Endothelial cell of umbilical vein (primary cell): ENCODE results near the gene PROC. TPM values are rescaled to one million over a fixed set of nuclear protein-coding genes. Genes with fewer than 3 reads are reported as not detected.

Experiments
- BruUV-seq: library from RNA; stranded (reverse); fragments of 400-500 nt; replicated peaks from 2 replicates; lab custom pipeline; 2021; lab: Mats Ljungman, UMichigan
- CTCF ChIA-PET: fragments of 300-600, 350-600 bp; sonication (Branson Sonifier 250); formaldehyde crosslinking; loops from one replicate; lab custom pipeline; 2021; ENCODE audit warnings: antibody characterized with exemption, inconsistent platforms; lab: Charles Lee
- POLR2A ChIA-PET: fragments of 300-600, 350-600 bp; sonication (Branson Sonifier 250); formaldehyde crosslinking; loops from one replicate; lab custom pipeline; 2021; ENCODE audit warnings: antibody characterized with exemption, inconsistent platforms; lab: Charles Lee
- DNase-seq: peaks from one replicate; pipeline ENCODE4 v3.0.0-alpha.2; 2011; ENCODE audit warnings: low read depth, low spot score
- FAIRE-seq: peaks from 2 replicates; lab custom pipeline; 2011; peaks lifted over from hg19 to GRCh38; lab: Jason Lieb, UNC
- H2AFZ ChIP-seq: 2 replicates; pipeline ENCODE4 v1.6.0; 2012; ENCODE audit warnings: low read depth, low read length, control low read depth, inconsistent platforms
- H3K27ac ChIP-seq: 2 replicates; pipeline ENCODE4 v1.5.1; 2011; ENCODE audit warnings: low read depth, mild to moderate bottlenecking, control low read depth, low read length, moderate library complexity; ENCODE audit not compliant: insufficient read depth
- H3K27me3 ChIP-seq, 2 experiments: 2 replicates each; pipeline versions ENCODE4 v1.6.0 to v1.6.1; 2011; ENCODE audit warnings: low read length in 2 of 2, mixed read lengths in 1 of 2; ENCODE audit not compliant: control insufficient read depth in 2 of 2, insufficient read depth in 2 of 2
- H3K36me3 ChIP-seq, 2 experiments: 2 replicates in 1 of 2; 3 replicates in 1 of 2; pipeline ENCODE4 v1.5.1; 2011; ENCODE audit warnings: low read length in 2 of 2, mild to moderate bottlenecking in 1 of 2, moderate library complexity in 1 of 2; ENCODE audit not compliant: control insufficient read depth in 2 of 2, insufficient read depth in 2 of 2; ENCODE audit errors: extremely low read depth in 1 of 2
- H3K4me1 ChIP-seq: 3 replicates; pipeline ENCODE4 v1.5.1; 2011; ENCODE audit warnings: mild to moderate bottlenecking, low read length; ENCODE audit not compliant: control insufficient read depth, insufficient read depth; ENCODE audit errors: extremely low read depth
- H3K4me2 ChIP-seq: 2 replicates; pipeline ENCODE4 v1.6.1; 2011; ENCODE audit warnings: low read length, control low read depth, mixed read lengths; ENCODE audit not compliant: insufficient read depth
- H3K4me3 ChIP-seq, 3 experiments: fragments of 200-600 bp in 1 of 3; sonication (generic), shearing (Covaris generic) in 1 of 3; replicated peaks in 1 of 3; 2 replicates each; pipeline ENCODE4 v1.5.1; 2011 to 2016; ENCODE audit warnings: control low read depth in 3 of 3, low read length in 3 of 3, mild to moderate bottlenecking in 2 of 3, inconsistent platforms in 1 of 3, low read depth in 1 of 3, moderate library complexity in 1 of 3; ENCODE audit not compliant: insufficient read depth in 1 of 3
- H3K79me2 ChIP-seq: 2 replicates; pipeline ENCODE4 v1.6.0; 2012; ENCODE audit warnings: low read length, inconsistent platforms; ENCODE audit not compliant: control insufficient read depth, insufficient read depth
- H3K9ac ChIP-seq: replicated peaks from 2 replicates; pipeline ENCODE3; 2011; ENCODE audit warnings: low read length, control low read depth; ENCODE audit not compliant: insufficient read depth; ENCODE audit errors: extremely low read depth
- H3K9me1 ChIP-seq: replicated peaks from 3 replicates; pipeline ENCODE4 v1.6.0; 2011; ENCODE audit warnings: mild to moderate bottlenecking, low read length; ENCODE audit not compliant: control insufficient read depth, insufficient read depth; ENCODE audit errors: extremely low read depth
- H3K9me3 ChIP-seq: replicated peaks from 2 replicates; pipeline ENCODE4 v1.5.1; 2012; ENCODE audit warnings: low read length, inconsistent platforms; ENCODE audit not compliant: control insufficient read depth, insufficient read depth
- H4K20me1 ChIP-seq: replicated peaks from 2 replicates; pipeline ENCODE3; 2011; ENCODE audit warnings: mild to moderate bottlenecking, low read length; ENCODE audit not compliant: control insufficient read depth, insufficient read depth; ENCODE audit errors: extremely low read depth
- CTCF ChIP-seq, 2 donors: IDR thresholded peaks; 1 replicate in 1 of 2; 2 replicates in 1 of 2; pipeline ENCODE4 v1.5.1; 2011; ENCODE audit warnings: low read length in 2 of 2, mild to moderate bottlenecking in 2 of 2, moderate library complexity in 2 of 2, control low read depth in 1 of 2, inconsistent platforms in 1 of 2, low read depth in 1 of 2; ENCODE audit not compliant: insufficient read depth in 1 of 2; ENCODE audit errors: extremely low read depth in 1 of 2
- EZH2 ChIP-seq: IDR thresholded peaks from 2 replicates; pipeline ENCODE4 v1.6.1; 2012; ENCODE audit warnings: borderline replicate concordance, low read depth, mild to moderate bottlenecking, moderate library complexity, low read length, inconsistent platforms; ENCODE audit not compliant: severe bottlenecking
- FOS ChIP-seq: IDR thresholded peaks from 2 replicates; pipeline ENCODE4 v1.6.1; 2011; ENCODE audit warnings: mild to moderate bottlenecking, low read length, moderate library complexity, borderline replicate concordance; ENCODE audit not compliant: insufficient read depth
- JUN ChIP-seq: IDR thresholded peaks from 2 replicates; pipeline ENCODE4 v1.6.1; 2011; ENCODE audit warnings: borderline replicate concordance, low read depth; ENCODE audit not compliant: insufficient read length, insufficient read depth
- MYC ChIP-seq: IDR thresholded peaks from one replicate; pipeline ENCODE4 v1.6.1; 2011; ENCODE audit warnings: mild to moderate bottlenecking, low read depth, low read length
- POLR2A ChIP-seq: IDR thresholded peaks from 2 replicates; pipeline ENCODE4 v1.6.1; 2012; ENCODE audit warnings: low read depth, mild to moderate bottlenecking, control low read depth, low read length
- dilution Hi-C: fragments of 300-500 bp; cut with MboI; formaldehyde crosslinking; loops from one replicate; pipeline ENCODE4 v1.15.0; 2019; ENCODE audit warnings: low sequenced_read_pairs; ENCODE audit not compliant: extremely low pct_ligation_motif_present
- intact Hi-C: fragments of 100-400 bp; cut with micrococcal nuclease; formaldehyde crosslinking; loops from one replicate; pipeline ENCODE4 v1.10.0; 2022
- polyA plus RNA-seq, 4 experiments: library from polyadenylated mRNA; depleted of rRNA in 3 of 4; stranded (reverse) in 3 of 4; unstranded in 1 of 4; fragments of >200 nt; gene quantifications; 2 replicates each; pipeline versions ENCODE4 v1.2.1 to v1.2.3, GENCODE V29; 2011 to 2012; ENCODE audit warnings: missing spikeins in 1 of 4
- total RNA-seq: library from RNA; stranded (reverse); gene quantifications from 2 replicates; pipeline ENCODE4 v1.2.3, GENCODE V29; 2021
- TF ChIP-seq, protein P1 (sequence below): IDR thresholded peaks from 2 replicates; pipeline ENCODE4 v1.6.1; 2011; ENCODE audit not compliant: insufficient read depth, insufficient read length

Gene PROC
- total and polyA plus RNA-seq, 2 donors (not counting 3 experiments of a cell fraction or from before 2014, with no cell fraction given) = not detected

DNA sequence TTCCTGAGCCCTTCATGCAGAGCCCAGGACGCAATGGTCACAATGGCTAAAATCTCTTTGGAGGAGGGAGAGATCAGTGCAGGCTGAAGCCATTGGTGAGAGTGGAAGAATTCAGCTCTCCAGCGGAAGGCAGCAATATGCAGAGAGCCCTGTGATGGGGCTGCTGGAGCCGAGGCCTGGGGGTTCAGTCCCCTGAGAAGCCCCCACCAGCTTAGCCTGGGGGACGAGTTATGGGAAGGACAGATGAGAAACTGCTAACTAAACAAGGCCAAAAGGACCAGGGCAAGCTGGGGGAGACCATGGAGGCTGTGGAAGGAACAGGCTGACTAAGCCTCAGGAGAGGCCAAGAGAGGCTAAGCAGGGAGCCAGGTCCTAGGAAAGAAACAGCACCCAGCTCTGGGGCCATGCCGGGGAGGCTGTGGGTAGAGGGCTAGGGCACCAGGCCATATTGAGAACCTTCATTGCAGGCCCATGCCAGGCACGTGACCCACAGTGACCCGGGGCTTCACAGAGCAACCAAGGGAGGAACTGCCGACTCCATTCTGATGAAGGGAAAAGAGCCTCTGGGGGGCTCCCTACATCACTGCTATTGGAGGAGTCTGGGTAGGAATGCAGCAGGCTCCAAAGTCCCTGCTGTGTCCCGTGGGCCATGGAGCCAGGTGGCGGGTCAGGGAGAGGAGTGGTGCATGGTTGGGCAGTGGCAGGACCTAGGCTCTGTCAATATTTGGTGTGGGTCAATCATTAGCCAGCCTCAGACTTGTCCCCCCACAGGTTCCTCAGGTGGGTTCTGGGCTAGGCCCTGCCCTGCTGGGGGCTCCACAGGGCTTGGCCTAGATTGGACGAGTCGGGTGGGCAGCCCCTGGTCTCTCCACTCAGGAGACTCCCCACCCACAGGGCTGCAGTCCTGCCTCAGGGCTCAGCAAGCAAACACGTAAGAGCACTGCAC is 19.8 kb downstream of the PROC start:
- CTCF ChIA-PET = no interaction called here
- dilution Hi-C loops = no loop called here
- BruUV-seq = no TSS peak

More for the DNA sequence above, 19.8 kb downstream of the PROC start:
- no peak for FAIRE-seq
- H3K9me3 ChIP-seq = no peaks in the 10 kb centered on the region
- intact Hi-C loops = no loop called here
- no peak overlapping the region for H3K4me2 ChIP-seq
- no peaks in the 10 kb centered on the region for H4K20me1 ChIP-seq
- H3K9ac ChIP-seq = no peak overlapping the region
- H3K4me1 ChIP-seq = no peaks in the 10 kb centered on the region
- H3K27me3 ChIP-seq = no peaks in the 10 kb centered on the region
- no peak overlapping the region for H3K27ac ChIP-seq
- no peak overlapping the region for H2AFZ ChIP-seq
- DNase-seq = no peak
- POLR2A ChIA-PET = no interaction called here
- H3K36me3 ChIP-seq = no peaks in the 10 kb centered on the region
- no peak for TF ChIP-seq POLR2A
- TF ChIP-seq, protein P1, sequence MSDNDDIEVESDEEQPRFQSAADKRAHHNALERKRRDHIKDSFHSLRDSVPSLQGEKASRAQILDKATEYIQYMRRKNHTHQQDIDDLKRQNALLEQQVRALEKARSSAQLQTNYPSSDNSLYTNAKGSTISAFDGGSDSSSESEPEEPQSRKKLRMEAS = no peak
- TF ChIP-seq FOS = no peak
- no peak for TF ChIP-seq CTCF (IDR thresholded peaks at IDR 0.05; ENCODE audit: extremely low read depth in 1 of 2, insufficient read depth in 1 of 2, low read depth in 1 of 2, low read length in 2 of 2)
- no peak for TF ChIP-seq EZH2
- no peak for TF ChIP-seq JUN
- TF ChIP-seq MYC = no peak
- H3K9me1 ChIP-seq = no peaks in the 10 kb centered on the region
- no peak overlapping the region for H3K4me3 ChIP-seq
- H3K79me2 ChIP-seq = no peaks in the 10 kb centered on the region
